Measurements from ENCODE around the gene SGCA. TPM values are rescaled to one million over a fixed set of nuclear protein-coding genes. Genes with fewer than 3 reads are reported as not detected.

SGCA gene
- total RNA-seq, 4 donors from 2014 or later: 2.1 to 5.8 (median 4.0) TPM

- DNase-seq (ENCODE audit: low spot score in 2 of 2): no peak
- no peak for TF ChIP-seq EP300 (IDR thresholded peaks at IDR 0.05)
- no peak for TF ChIP-seq CTCF (IDR thresholded peaks at IDR 0.05)
- TF ChIP-seq POLR2AphosphoS5 (IDR thresholded peaks at IDR 0.05): no peak
- no peak for TF ChIP-seq POLR2A (IDR thresholded peaks at IDR 0.05)
- peaks cover 41% of the 10 kb centered on the region for H3K4me1 ChIP-seq
- 49% methylated on average over 4 of the region's 4 CpGs for WGBS
- H3K9me3 ChIP-seq: no peaks in the 10 kb centered on the region
- no peaks in the 10 kb centered on the region for H3K27me3 ChIP-seq
- no peak overlapping the region for H3K4me3 ChIP-seq
- peak overlapping the region; percentile 78 for H3K27ac ChIP-seq
- no peaks in the 10 kb centered on the region for H3K36me3 ChIP-seq
Observed at GRCh38 chr17:50219939-50220465, 54.2 kb downstream of the SGCA start.

GRCh38 chr17:50220811-50221210, 55.0 kb downstream of the SGCA start:
- Histone ChIP-seq H3K9me3 (no peaks in the 10 kb centered on the region), H3K4me3 (no peak overlapping the region), H3K27ac (peak overlapping the region; percentile 70), H3K27me3 (no peaks in the 10 kb centered on the region), H3K4me1 (peaks cover 41% of the 10 kb centered on the region), H3K36me3 (no peaks in the 10 kb centered on the region)
- no peak for TF ChIP-seq CTCF (IDR thresholded peaks at IDR 0.05)
- no peak for TF ChIP-seq EP300 (IDR thresholded peaks at IDR 0.05)
- no peak for TF ChIP-seq POLR2AphosphoS5 (IDR thresholded peaks at IDR 0.05)
- TF ChIP-seq POLR2A (IDR thresholded peaks at IDR 0.05): no peak
- no peak for DNase-seq (ENCODE audit: low spot score in 2 of 2)
- WGBS: 81% methylated on average over 15 of the region's 15 CpGs

GRCh38 chr17:50221266-50221863, 55.6 kb downstream of the SGCA start:
- Histone ChIP-seq H3K4me1 (peaks cover 41% of the 10 kb centered on the region), H3K4me3 (no peak overlapping the region), H3K27ac (peak overlapping the region; percentile 70), H3K36me3 (no peaks in the 10 kb centered on the region), H3K27me3 (no peaks in the 10 kb centered on the region), H3K9me3 (no peaks in the 10 kb centered on the region)
- WGBS: 69% methylated on average over 9 of the region's 9 CpGs
- TF ChIP-seq POLR2A (IDR thresholded peaks at IDR 0.05): no peak
- no peak for TF ChIP-seq CTCF (IDR thresholded peaks at IDR 0.05)
- TF ChIP-seq EP300 (IDR thresholded peaks at IDR 0.05): no peak
- TF ChIP-seq POLR2AphosphoS5 (IDR thresholded peaks at IDR 0.05): no peak
- DNase-seq (ENCODE audit: low spot score in 2 of 2): no peak

GRCh38 chr17:50221864-50222545, 56.2 kb downstream of the SGCA start:
- peaks cover 41% of the 10 kb centered on the region for H3K4me1 ChIP-seq
- TF ChIP-seq POLR2A (IDR thresholded peaks at IDR 0.05) (no peak), EP300 (IDR thresholded peaks at IDR 0.05) (no peak), CTCF (IDR thresholded peaks at IDR 0.05) (no peak), POLR2AphosphoS5 (IDR thresholded peaks at IDR 0.05) (peak in 1 of 3 donors; percentile 21)
- no peak for DNase-seq (ENCODE audit: low spot score in 2 of 2)
- peak overlapping the region; percentile 70 for H3K27ac ChIP-seq
- 26% methylated on average over 6 of the region's 8 CpGs for WGBS
- no peaks in the 10 kb centered on the region for H3K27me3 ChIP-seq
- H3K36me3 ChIP-seq: no peaks in the 10 kb centered on the region
- H3K4me3 ChIP-seq: no peak overlapping the region
- no peaks in the 10 kb centered on the region for H3K9me3 ChIP-seq

GRCh38 chr17:50222922-50223321, 57.1 kb downstream of the SGCA start:
- Histone ChIP-seq H3K27me3 (no peaks in the 10 kb centered on the region), H3K4me1 (peaks cover 41% of the 10 kb centered on the region), H3K27ac (peak overlapping the region; percentile 70), H3K4me3 (no peak overlapping the region), H3K36me3 (no peaks in the 10 kb centered on the region), H3K9me3 (no peaks in the 10 kb centered on the region)
- no peak for DNase-seq (ENCODE audit: low spot score in 2 of 2)
- 81% methylated on average over 6 of the region's 6 CpGs for WGBS
- TF ChIP-seq POLR2AphosphoS5 (IDR thresholded peaks at IDR 0.05): no peak
- TF ChIP-seq POLR2A (IDR thresholded peaks at IDR 0.05): no peak
- no peak for TF ChIP-seq EP300 (IDR thresholded peaks at IDR 0.05)
- TF ChIP-seq CTCF (IDR thresholded peaks at IDR 0.05): no peak

Data from suprapubic skin (tissue), 4 donors.